GM19099 (cell line): ENCODE results near the gene RABEP1.

Experiments used
- POLR2A ChIP-seq: IDR thresholded peaks from 3 replicates; pipeline ENCODE4 v1.6.1; 2011; ENCODE audit warnings: low read depth; ENCODE audit not compliant: insufficient read length; ENCODE audit errors: extremely low read depth

The RABEP1 gene

GRCh38 chr17:5257124-5257523 is 25.0 kb upstream of the RABEP1 start:
- no peak for TF ChIP-seq POLR2A

- TF ChIP-seq POLR2A = no peak
Measured at GRCh38 chr17:5260542-5260941, 21.5 kb upstream of the RABEP1 start.

GRCh38 chr17:5262416-5262991 is 19.6 kb upstream of the RABEP1 start:
- TF ChIP-seq POLR2A = no peak

GRCh38 chr17:5263441-5263840 is 18.6 kb upstream of the RABEP1 start:
- TF ChIP-seq POLR2A = no peak

- TF ChIP-seq POLR2A = no peak
Measured at GRCh38 chr17:5264893-5265292, 17.2 kb upstream of the RABEP1 start.

GRCh38 chr17:5269241-5269960 is 12.7 kb upstream of the RABEP1 start:
- no peak for TF ChIP-seq POLR2A

- TF ChIP-seq POLR2A = no peak
Measured at GRCh38 chr17:5272322-5272721, 9.8 kb upstream of the RABEP1 start.

GRCh38 chr17:5282642-5283217 is 646 bp downstream of the RABEP1 start:
- no peak for TF ChIP-seq POLR2A

GRCh38 chr17:5283571-5284315 is 1.7 kb downstream of the RABEP1 start:
- TF ChIP-seq POLR2A = no peak

GRCh38 chr17:5284681-5285080 is 2.6 kb downstream of the RABEP1 start:
- no peak for TF ChIP-seq POLR2A

GRCh38 chr17:5286846-5287245 is 4.8 kb downstream of the RABEP1 start:
- no peak for TF ChIP-seq POLR2A

GRCh38 chr17:5291683-5292350 is 9.7 kb downstream of the RABEP1 start:
- TF ChIP-seq POLR2A = no peak

- no peak for TF ChIP-seq POLR2A
Measured at GRCh38 chr17:5297245-5297644, 15.2 kb downstream of the RABEP1 start.

GRCh38 chr17:5299383-5299782 is 17.3 kb downstream of the RABEP1 start:
- no peak for TF ChIP-seq POLR2A

- TF ChIP-seq POLR2A = no peak
Measured at GRCh38 chr17:5304636-5305035, 22.6 kb downstream of the RABEP1 start.
